Mucosa of rectum (tissue), 2 donors: ENCODE measurements around the gene KCNK4.

Experiments used
- H3K27ac ChIP-seq, 2 donors: one replicate each; pipeline ENCODE4 v1.7.0; 2013; ENCODE audit warnings: inconsistent platforms in 2 of 2, low read depth in 2 of 2, low read length in 2 of 2
- H3K27me3 ChIP-seq, 2 donors: one replicate each; pipeline ENCODE4 v1.7.0; 2013; ENCODE audit warnings: low read length in 2 of 2; ENCODE audit not compliant: control insufficient read depth in 2 of 2, insufficient read depth in 2 of 2
- H3K36me3 ChIP-seq, 2 donors: one replicate each; pipeline ENCODE4 v1.7.0; 2013; ENCODE audit warnings: low read length in 2 of 2; ENCODE audit not compliant: control insufficient read depth in 2 of 2, insufficient read depth in 2 of 2
- H3K4me1 ChIP-seq, 2 donors: one replicate each; pipeline ENCODE4 v1.7.0; 2013; ENCODE audit warnings: low read length in 2 of 2, mild to moderate bottlenecking in 1 of 2; ENCODE audit not compliant: control insufficient read depth in 2 of 2, insufficient read depth in 2 of 2
- H3K4me3 ChIP-seq, 2 donors: one replicate each; pipeline ENCODE4 v1.7.0; 2013; ENCODE audit warnings: low read length in 2 of 2
- H3K9ac ChIP-seq, 2 donors: one replicate each; pipeline ENCODE4 v1.7.0; 2013; ENCODE audit warnings: low read length in 2 of 2, low read depth in 1 of 2, mild to moderate bottlenecking in 1 of 2
- H3K9me3 ChIP-seq, 2 donors: one replicate each; pipeline ENCODE4 v1.7.0; 2013; ENCODE audit warnings: low read length in 2 of 2; ENCODE audit not compliant: control insufficient read depth in 2 of 2
- donor health status: healthy.
- donor health status: Normal muscosa, but diverticular disease.

KCNK4 gene

GRCh38 chr11:64299847-64300648 lies 8.9 kb downstream of the KCNK4 start, which contains the start of gene CATSPERZ:
Gene CATSPERZ (plus strand): TSS chr11:64300358. CDS start chr11:64300411, 53 bp downstream.
- no peak within 1 kb of the TSS for H3K27ac ChIP-seq

GRCh38 chr11:64303109-64304031 lies 12.3 kb downstream of the KCNK4 start:
- Histone ChIP-seq H3K27ac (peak overlapping the region; percentile 99 to 100), H3K9ac (peak overlapping the region in 1 of 2 donors; percentile 89), H3K4me1 (peaks cover 33 to 42% of the 10 kb centered on the region in 2 donors), H3K27me3 (peaks cover 10 to 22% of the 10 kb centered on the region in 2 donors), H3K4me3 (peak overlapping the region; percentile 73 to 84), H3K9me3 (no peaks in the 10 kb centered on the region), H3K36me3 (peaks cover 0 to 6% of the 10 kb centered on the region in 2 donors)

More at GRCh38 chr11:64299847-64300648, 8.9 kb downstream of the KCNK4 start, which contains the start of gene CATSPERZ:
- Histone ChIP-seq H3K4me3 (peak within 1 kb of the TSS; percentile 35 to 63), H3K9me3 (no peaks in the 10 kb centered on the region), H3K27me3 (peaks cover 41 to 53% of the 10 kb centered on the region in 2 donors), H3K4me1 (peaks cover 20 to 28% of the 10 kb centered on the region in 2 donors), H3K36me3 (no peaks in the 10 kb centered on the region), H3K9ac (peak within 1 kb of the TSS in 1 of 2 donors; percentile 33)

- Histone ChIP-seq H3K27me3 (peaks cover 8 to 16% of the 10 kb centered on the region in 2 donors), H3K4me1 (peaks cover 33 to 42% of the 10 kb centered on the region in 2 donors), H3K4me3 (peak overlapping the region; percentile 73 to 84), H3K9me3 (no peaks in the 10 kb centered on the region), H3K9ac (peak overlapping the region; percentile 89 to 90), H3K27ac (peak overlapping the region; percentile 99 to 100), H3K36me3 (peaks cover 0 to 6% of the 10 kb centered on the region in 2 donors)
Observed at GRCh38 chr11:64304032-64304315, 12.9 kb downstream of the KCNK4 start.

GRCh38 chr11:64304316-64305072 lies 13.4 kb downstream of the KCNK4 start:
- Histone ChIP-seq H3K36me3 (peaks cover 0 to 6% of the 10 kb centered on the region in 2 donors), H3K27me3 (peaks cover 8 to 11% of the 10 kb centered on the region in 2 donors), H3K27ac (peak overlapping the region; percentile 99 to 100), H3K9ac (peak overlapping the region; percentile 89 to 90), H3K9me3 (no peaks in the 10 kb centered on the region), H3K4me3 (peak overlapping the region; percentile 73 to 84), H3K4me1 (peaks cover 33 to 38% of the 10 kb centered on the region in 2 donors)

GRCh38 chr11:64305075-64305690 lies 14.1 kb downstream of the KCNK4 start, which contains the start of gene ESRRA:
Gene ESRRA (plus strand): TSS chr11:64305524. CDS start chr11:64307180, 1,656 bp downstream.
- Histone ChIP-seq H3K36me3 (peaks cover 0 to 6% of the 10 kb centered on the region in 2 donors), H3K9ac (peak within 1 kb of the TSS; percentile 89 to 90), H3K4me1 (peaks cover 27 to 31% of the 10 kb centered on the region in 2 donors), H3K27ac (peak within 1 kb of the TSS; percentile 99 to 100), H3K9me3 (no peaks in the 10 kb centered on the region), H3K4me3 (peak within 1 kb of the TSS; percentile 73 to 92), H3K27me3 (peaks cover 4 to 5% of the 10 kb centered on the region in 2 donors)

GRCh38 chr11:64305691-64306562 lies 14.8 kb downstream of the KCNK4 start:
- Histone ChIP-seq H3K27ac (peak overlapping the region; percentile 86 to 92), H3K4me3 (peak overlapping the region; percentile 73 to 92), H3K9ac (peak overlapping the region; percentile 66 to 71), H3K36me3 (peaks cover 0 to 10% of the 10 kb centered on the region in 2 donors), H3K9me3 (no peaks in the 10 kb centered on the region), H3K27me3 (no peaks in the 10 kb centered on the region), H3K4me1 (peaks cover 20 to 24% of the 10 kb centered on the region in 2 donors)

- H3K27ac ChIP-seq = peak overlapping the region; percentile 86 to 92
- H3K9me3 ChIP-seq = no peaks in the 10 kb centered on the region
- peak overlapping the region; percentile 66 to 71 for H3K9ac ChIP-seq
- no peaks in the 10 kb centered on the region for H3K27me3 ChIP-seq
- H3K4me1 ChIP-seq = peaks cover 20 to 24% of the 10 kb centered on the region in 2 donors
- H3K4me3 ChIP-seq = peak overlapping the region; percentile 73 to 92
- H3K36me3 ChIP-seq = peaks cover 0 to 12% of the 10 kb centered on the region in 2 donors
Observed at GRCh38 chr11:64306563-64306875, 15.4 kb downstream of the KCNK4 start.

GRCh38 chr11:64306876-64307622 lies 15.9 kb downstream of the KCNK4 start:
- H3K4me1 ChIP-seq = peaks cover 20 to 24% of the 10 kb centered on the region in 2 donors
- no peaks in the 10 kb centered on the region for H3K27me3 ChIP-seq
- H3K36me3 ChIP-seq = peaks cover 0 to 12% of the 10 kb centered on the region in 2 donors
- peak overlapping the region; percentile 73 to 92 for H3K4me3 ChIP-seq
- H3K27ac ChIP-seq = peak overlapping the region; percentile 86 to 92
- H3K9me3 ChIP-seq = no peaks in the 10 kb centered on the region
- peak overlapping the region; percentile 66 to 71 for H3K9ac ChIP-seq
